A549 treated with AZD9567 at 1 μM for 4 hours (cell line): ENCODE results near the gene PDIA3. TPM values are rescaled to one million over a fixed set of nuclear protein-coding genes. Genes with fewer than 3 reads are reported as not detected.

ENCODE experiments used
- total RNA-seq: library from RNA; stranded (reverse); fragments of 200-300 nt; extraction: Qiagen RNA extraction; gene quantifications from 5 replicates; pipeline ENCODE4 v1.2.3, GENCODE V29; 2022; ENCODE audit not compliant: insufficient read depth

Gene PDIA3
- total RNA-seq: 259 to 366 TPM (median 344 TPM) in 5 replicates

DNA sequence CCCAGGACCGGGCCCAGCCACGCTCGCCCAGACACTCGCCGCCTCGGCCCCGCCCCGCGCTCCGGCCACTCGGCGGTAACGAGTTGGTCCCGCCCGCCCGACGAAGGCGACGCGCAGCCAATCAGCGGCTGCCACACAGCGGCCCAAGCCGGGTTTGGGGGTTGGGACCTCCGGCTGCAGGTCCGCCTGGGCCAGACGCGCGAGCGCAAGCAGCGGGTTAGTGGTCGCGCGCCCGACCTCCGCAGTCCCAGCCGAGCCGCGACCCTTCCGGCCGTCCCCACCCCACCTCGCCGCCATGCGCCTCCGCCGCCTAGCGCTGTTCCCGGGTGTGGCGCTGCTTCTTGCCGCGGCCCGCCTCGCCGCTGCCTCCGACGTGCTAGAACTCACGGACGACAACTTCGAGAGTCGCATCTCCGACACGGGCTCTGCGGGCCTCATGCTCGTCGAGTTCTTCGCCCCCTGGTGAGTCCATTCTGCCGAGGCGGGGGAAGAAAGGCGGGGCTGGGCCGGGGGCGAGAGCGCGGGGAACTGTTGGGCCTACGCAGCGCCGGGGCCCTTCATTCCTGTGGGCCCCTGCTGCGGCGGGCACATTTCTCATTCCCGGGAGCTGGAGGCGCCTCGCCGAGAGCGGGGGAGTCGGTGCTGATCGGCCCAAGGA is at the start of gene PDIA3:
TSS of gene PDIA3 (plus strand) at position 194 of the 658 bp plus-strand sequence. CDS start at position 296, 102 bp downstream.

DNA sequence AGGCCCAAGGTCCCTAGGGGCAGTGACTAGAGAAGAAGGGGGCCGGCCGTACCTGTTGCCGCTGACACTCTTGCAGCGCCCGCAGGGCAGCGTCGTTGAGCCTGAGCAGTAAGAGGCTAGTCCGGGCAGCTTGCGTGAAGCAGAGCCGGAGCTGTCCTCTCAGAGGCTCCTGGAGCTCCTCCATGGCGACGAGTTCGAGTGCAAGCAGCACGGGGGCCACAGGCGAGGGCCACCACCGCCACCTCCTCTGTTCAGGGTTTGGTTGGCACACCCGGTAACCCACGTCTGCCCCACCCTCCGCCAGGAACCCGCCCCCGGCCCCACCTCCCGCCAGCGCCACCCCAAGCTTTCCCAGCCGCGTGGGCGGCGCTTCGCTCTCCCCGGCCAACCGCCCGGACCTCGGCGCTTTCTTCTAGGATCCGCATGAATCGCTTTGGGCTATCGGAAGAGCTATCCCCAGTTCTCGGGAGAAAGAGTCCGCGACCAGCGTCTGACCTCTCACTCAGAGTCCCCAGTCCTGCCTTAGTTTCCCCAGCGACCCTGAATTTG is 30.6 kb downstream of the PDIA3 start, which contains the start of gene ELL3:
TSS of gene ELL3 (minus strand) at position 249 of the 549 bp plus-strand sequence. CDS start at position 184, 65 bp downstream.

DNA sequence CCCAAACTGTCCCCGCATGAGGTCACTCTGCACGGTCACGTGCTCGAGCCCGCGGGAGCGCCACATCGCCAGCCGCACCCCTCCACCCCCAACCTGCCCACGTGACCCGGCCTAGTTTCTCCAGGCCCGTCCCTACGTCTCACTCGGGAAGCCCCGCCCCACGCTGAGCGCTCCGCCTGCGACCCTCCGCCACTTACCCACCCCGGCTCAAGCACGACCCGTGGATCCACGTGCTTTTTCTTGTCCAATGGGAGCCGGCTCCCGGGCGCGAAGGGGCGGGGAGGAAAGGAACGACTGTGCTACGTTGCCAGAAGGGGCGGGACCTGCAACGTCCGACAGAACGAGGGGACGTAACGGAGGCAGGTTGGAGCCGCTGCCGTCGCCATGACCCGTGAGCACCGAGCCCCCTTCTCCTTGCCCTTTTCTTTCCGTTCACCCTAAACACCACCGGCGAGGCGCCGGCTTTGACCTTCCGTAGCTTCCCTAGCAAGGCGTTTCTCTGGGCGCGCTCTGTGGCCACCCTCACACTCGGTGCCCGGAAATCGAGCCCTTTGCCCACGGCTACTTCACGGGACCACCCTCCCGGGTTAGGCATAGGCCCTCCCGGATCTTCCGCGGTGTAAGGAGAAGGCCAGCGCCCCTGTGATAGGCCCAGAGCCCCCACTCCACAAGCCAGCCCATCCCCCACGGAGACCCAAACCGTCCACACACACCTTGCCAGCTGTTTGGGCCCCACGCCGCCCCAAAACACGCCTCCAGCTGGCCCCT is 45.9 kb downstream of the PDIA3 start, which contains the start of gene SERF2:
TSS of gene SERF2 (plus strand) at position 328 of the 768 bp plus-strand sequence. CDS start at position 385, 57 bp downstream.

GRCh38 chr15:43799945-43800285 is 53.7 kb downstream of the PDIA3 start, which contains the start of gene SERINC4:
TSS of gene SERINC4 (minus strand) at chr15:43800220. CDS start at chr15:43799986, 234 bp downstream.

GRCh38 chr15:43800286-43801141 is 54.3 kb downstream of the PDIA3 start, which contains the start of gene HYPK:
TSS of gene HYPK (plus strand) at chr15:43800599. CDS start at chr15:43800623, 24 bp downstream.

Other genes with a start within 250 kb of the PDIA3 start
- gene MAP1A, start 228.8 kb upstream of the PDIA3 start, total RNA-seq: 0.66 to 0.77 TPM (median 0.69 TPM) in 5 replicates
- gene PPIP5K1, start 156.2 kb upstream of the PDIA3 start, total RNA-seq: 5.0 to 8.9 TPM (median 5.2 TPM) in 5 replicates
- 2.3 to 4.8 TPM (median 3.6 TPM) in 4 of 5 replicates, not detected in the other for gene CKMT1B, start 152.4 kb upstream of the PDIA3 start, total RNA-seq
- 0.06 to 0.15 TPM (median 0.11 TPM) in 4 of 5 replicates, not detected in the other for gene STRC, start 127.6 kb upstream of the PDIA3 start, total RNA-seq
- gene CATSPER2, start 97.6 kb upstream of the PDIA3 start, total RNA-seq: 0.78 to 1.4 TPM (median 1.0 TPM) in 4 of 5 replicates, not detected in the other
- 2.4 to 6.9 TPM (median 3.2 TPM) in 5 replicates for gene CKMT1A, start 52.6 kb upstream of the PDIA3 start, total RNA-seq
- gene ELL3, start 30.5 kb downstream of the PDIA3 start, total RNA-seq: 1.4 to 1.9 TPM (median 1.6 TPM) in 5 replicates
- 469 to 703 TPM (median 677 TPM) in 5 replicates for gene SERF2, start 45.9 kb downstream of the PDIA3 start, total RNA-seq
- 0.05 to 0.20 TPM (median 0.07 TPM) in 3 of 5 replicates, not detected in the others for gene SERINC4, start 53.8 kb downstream of the PDIA3 start, total RNA-seq
- gene HYPK, start 54.2 kb downstream of the PDIA3 start, total RNA-seq: 3.9 to 19.7 TPM (median 4.8 TPM) in 5 replicates
- 24.6 to 31.5 TPM (median 25.1 TPM) in 5 replicates for gene MFAP1, start 78.3 kb downstream of the PDIA3 start, total RNA-seq
- gene WDR76, start 80.6 kb downstream of the PDIA3 start, total RNA-seq: 10.5 to 12.4 TPM (median 10.9 TPM) in 5 replicates